Measurements from ENCODE around the gene NTRK2. TPM values are rescaled to one million over a fixed set of nuclear protein-coding genes. Genes with fewer than 3 reads are reported as not detected.

Gene NTRK2
- total RNA-seq, 6 experiments from 2014 or later = 0.18 to 0.49 (median 0.30) TPM

- Histone ChIP-seq H3K4me1 (no peaks in the 10 kb centered on the region), H3K27ac (no peak overlapping the region), H3K27me3 (no peaks in the 10 kb centered on the region), H3K36me3 (no peaks in the 10 kb centered on the region), H3K4me3 (no peak overlapping the region), H3K9me3 (no peaks in the 10 kb centered on the region)
- 5% methylated on average over 1 of the region's 1 CpG for WGBS (ENCODE audit: insufficient coverage, low coverage, low lambda C conversion rate, missing lambda C conversion rate)
- DNase-seq (no peak), ATAC-seq (no peak)
- intact Hi-C loops (cut with DNase I) = no loop called here
- TF ChIP-seq CTCF (IDR thresholded peaks at IDR 0.05) (no peak), POLR2A (IDR thresholded peaks at IDR 0.05) (no peak)
These were observed 356.1 kb downstream of the NTRK2 start for GRCh38 chr9:85025638-85026037.

DNA sequence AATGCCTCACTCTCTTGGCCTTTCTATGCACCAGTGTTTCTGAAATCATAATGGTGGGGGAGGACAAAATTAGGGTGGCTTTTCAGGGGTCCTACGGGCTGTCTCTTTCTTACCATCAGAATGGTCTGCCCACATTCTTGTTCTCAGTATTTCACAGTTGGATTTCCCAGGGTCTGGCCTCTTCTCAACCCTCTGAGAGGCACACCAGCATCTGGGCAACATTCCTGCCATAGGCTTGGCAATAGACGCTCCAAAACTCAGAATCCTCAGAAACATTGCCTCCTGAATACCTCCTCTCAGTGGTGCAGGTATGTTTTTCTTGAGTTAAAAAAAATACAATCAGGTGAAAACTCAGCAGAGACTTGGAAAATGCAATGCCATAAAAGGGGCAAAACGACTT is 358.3 kb downstream of the NTRK2 start:
- no peak for TF ChIP-seq CTCF (IDR thresholded peaks at IDR 0.05)
- no peak for TF ChIP-seq POLR2A (IDR thresholded peaks at IDR 0.05)
- no peak overlapping the region for H3K27ac ChIP-seq
- H3K27me3 ChIP-seq = no peaks in the 10 kb centered on the region
- ATAC-seq (no peak), DNase-seq (no peak)
- H3K36me3 ChIP-seq = no peaks in the 10 kb centered on the region
- intact Hi-C loops (cut with DNase I) = no loop called here
- no peaks in the 10 kb centered on the region for H3K4me1 ChIP-seq
- H3K9me3 ChIP-seq = no peaks in the 10 kb centered on the region
- no peak overlapping the region for H3K4me3 ChIP-seq
- 35% methylated on average over 3 of the region's 3 CpGs for WGBS (ENCODE audit: insufficient coverage, low coverage, low lambda C conversion rate, missing lambda C conversion rate)

- H3K4me3 ChIP-seq = no peak overlapping the region
- H3K27ac ChIP-seq = no peak overlapping the region
- ATAC-seq (no peak), DNase-seq (no peak)
- H3K9me3 ChIP-seq = no peaks in the 10 kb centered on the region
- no CpG with 5 or more reads among the region's 1 CpG for WGBS (ENCODE audit: insufficient coverage, low coverage, low lambda C conversion rate, missing lambda C conversion rate)
- H3K4me1 ChIP-seq = no peaks in the 10 kb centered on the region
- H3K27me3 ChIP-seq = no peaks in the 10 kb centered on the region
- H3K36me3 ChIP-seq = no peaks in the 10 kb centered on the region
- TF ChIP-seq POLR2A (IDR thresholded peaks at IDR 0.05) = no peak
- intact Hi-C loops (cut with DNase I) = no loop called here
These were observed 360.8 kb downstream of the NTRK2 start for GRCh38 chr9:85030316-85030715.

GRCh38 chr9:85036496-85036895 is 367.0 kb downstream of the NTRK2 start:
- WGBS (ENCODE audit: insufficient coverage, low coverage, low lambda C conversion rate, missing lambda C conversion rate) = 52% methylated on average over 2 of the region's 2 CpGs
- Histone ChIP-seq H3K27me3 (no peaks in the 10 kb centered on the region), H3K9me3 (no peaks in the 10 kb centered on the region), H3K36me3 (no peaks in the 10 kb centered on the region), H3K4me3 (no peak overlapping the region), H3K4me1 (no peaks in the 10 kb centered on the region), H3K27ac (no peak overlapping the region)
- no peak for DNase-seq
- intact Hi-C loops (cut with DNase I) = no loop called here
- ATAC-seq = no peak
- TF ChIP-seq POLR2A (IDR thresholded peaks at IDR 0.05) = no peak
- TF ChIP-seq CTCF (IDR thresholded peaks at IDR 0.05) = no peak

DNA sequence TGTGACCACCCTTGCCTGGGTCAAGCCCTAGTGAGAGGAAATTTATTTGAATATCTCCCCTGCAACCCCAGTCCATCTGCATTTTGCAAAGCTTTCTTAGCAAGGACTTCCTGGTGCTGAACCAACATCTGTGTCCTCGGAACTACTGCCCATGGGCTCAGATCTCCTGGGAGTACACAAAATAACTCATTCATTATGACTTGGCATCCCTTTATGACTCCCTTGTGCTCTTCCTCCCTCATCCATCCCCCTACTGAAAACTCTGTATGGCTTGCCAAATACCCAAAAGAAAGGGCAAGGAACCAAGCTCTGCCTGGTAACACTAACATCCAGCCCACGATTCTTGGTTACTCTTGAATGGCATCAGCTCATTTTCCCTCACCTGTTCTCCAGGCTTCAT is 368.5 kb downstream of the NTRK2 start:
- Histone ChIP-seq H3K4me1 (no peaks in the 10 kb centered on the region), H3K27ac (no peak overlapping the region), H3K4me3 (no peak overlapping the region), H3K27me3 (no peaks in the 10 kb centered on the region), H3K9me3 (no peaks in the 10 kb centered on the region), H3K36me3 (no peaks in the 10 kb centered on the region)
- intact Hi-C loops (cut with DNase I) = no loop called here
- no peak for ATAC-seq
- no peak for DNase-seq
- 51% methylated on average over 2 of the region's 2 CpGs for WGBS (ENCODE audit: insufficient coverage, low coverage, low lambda C conversion rate, missing lambda C conversion rate)
- no peak for TF ChIP-seq CTCF (IDR thresholded peaks at IDR 0.05)
- no peak for TF ChIP-seq POLR2A (IDR thresholded peaks at IDR 0.05)
